HepG2 (cell line): ENCODE results near the gene RPL41.

ENCODE experiments used
- BHLHE40 ChIP-seq: IDR thresholded peaks from 2 replicates; pipeline ENCODE4 v1.6.1; 2011; ENCODE audit warnings: low read length, improper control_type of control experiment
- CERS6 ChIP-seq: sonication (generic); formaldehyde crosslinking; IDR thresholded peaks from 2 replicates; pipeline ENCODE4 v1.5.0; 2020; ENCODE audit warnings: missing genetic modification reagents
- DZIP1 ChIP-seq: sonication (generic); formaldehyde crosslinking; IDR thresholded peaks from 2 replicates; pipeline ENCODE4 v1.5.0; 2020; ENCODE audit warnings: mild to moderate bottlenecking, missing genetic modification reagents
- MXD4 ChIP-seq: IDR thresholded peaks from 2 replicates; pipeline ENCODE4 v1.6.1; 2016; ENCODE audit warnings: mild to moderate bottlenecking, missing biosample characterization, missing genetic modification reagents
- POLR2A ChIP-seq, 2 experiments: IDR thresholded peaks; 2 replicates each; pipeline ENCODE4 v1.6.1; 2011; ENCODE audit warnings: low read depth in 2 of 2, low read length in 2 of 2, mild to moderate bottlenecking in 1 of 2, moderate library complexity in 1 of 2; ENCODE audit not compliant: insufficient read depth in 1 of 2
- ZC3H13 ChIP-seq: sonication (generic); formaldehyde crosslinking; IDR thresholded peaks from 2 replicates; pipeline ENCODE4 v1.8.1; 2023; ENCODE audit warnings: mild to moderate bottlenecking, missing genetic modification reagents, moderate library complexity
- ZNF598 ChIP-seq: sonication (generic); formaldehyde crosslinking; IDR thresholded peaks from 2 replicates; pipeline ENCODE4 v1.5.1; 2020; ENCODE audit warnings: mild to moderate bottlenecking, missing genetic modification reagents, borderline replicate concordance

- TF ChIP-seq POLR2A (IDR thresholded peaks at IDR 0.05; ENCODE audit: insufficient read depth in 1 of 2, low read depth in 2 of 2, low read length in 2 of 2), result peak; percentile 99 to 100
- no peak for TF ChIP-seq BHLHE40
- peak; percentile 64; the same call in 1 of the 2 replicates for TF ChIP-seq MXD4 (CRISPR knock-in tag)
- TF ChIP-seq ZNF598 (CRISPR knock-in tag), result no peak
- TF ChIP-seq DZIP1 (CRISPR knock-in tag), result no peak
- TF ChIP-seq CERS6 (CRISPR knock-in tag), result no peak
- no peak for TF ChIP-seq ZC3H13 (CRISPR knock-in tag)
Observed at GRCh38 chr12:56116267-56117081, at the start of gene RPL41.
